GM21576 (cell line): ENCODE data around the gene AFF2.

Experiments
- ATAC-seq: cut with Tn5 transposase; IDR thresholded peaks from one replicate; pipeline ENCODE4 v1.9.1; 2021; ENCODE audit warnings: mild to moderate bottlenecking, moderate library complexity; ENCODE audit not compliant: unreplicated experiment

Gene AFF2

DNA sequence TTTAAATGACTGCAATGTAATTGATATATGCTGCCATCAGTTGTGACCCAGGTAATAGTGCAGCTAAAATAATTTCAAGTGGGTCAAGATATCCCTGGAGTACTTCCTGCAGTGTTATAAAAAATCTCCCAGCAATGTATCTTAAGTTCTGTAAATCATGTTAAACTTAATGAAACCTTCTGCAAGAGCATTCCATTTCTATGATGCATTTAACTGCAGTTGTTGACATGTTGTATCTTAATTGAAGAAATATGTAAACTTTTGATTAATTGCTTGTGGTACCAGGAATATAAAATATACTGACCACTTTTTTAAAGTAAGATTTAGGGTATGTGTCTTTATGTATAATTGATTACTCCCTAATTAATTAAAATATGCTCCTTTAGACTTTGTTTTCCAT, 213.6 kb downstream of the AFF2 start:
- no peak for ATAC-seq

GRCh38 chrX:148715361-148715760, 214.9 kb downstream of the AFF2 start:
- ATAC-seq: no peak

GRCh38 chrX:148722966-148723365, 222.5 kb downstream of the AFF2 start:
- no peak for ATAC-seq

DNA sequence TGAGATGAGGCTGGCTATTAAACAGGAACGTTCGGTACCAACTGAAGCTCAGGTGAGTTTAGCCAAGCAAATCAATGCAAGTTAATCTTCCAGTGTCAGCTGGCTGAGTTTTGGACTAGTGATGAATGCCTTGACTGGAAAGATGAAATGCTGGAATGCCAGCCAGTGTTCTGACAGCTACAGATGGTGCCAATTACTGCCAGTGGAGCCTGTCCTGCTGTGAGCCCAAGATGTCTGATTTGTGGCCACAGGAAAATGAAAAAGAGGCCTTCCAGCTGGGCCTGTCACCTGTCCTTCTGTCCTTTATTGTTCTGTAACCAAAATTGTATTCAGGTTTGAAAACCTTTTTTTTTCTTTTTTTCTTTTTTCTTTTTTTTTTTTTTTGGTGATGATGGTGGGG, 223.1 kb downstream of the AFF2 start:
- ATAC-seq: no peak

- no peak for ATAC-seq
Observed at GRCh38 chrX:148728901-148729300, 228.5 kb downstream of the AFF2 start.

DNA sequence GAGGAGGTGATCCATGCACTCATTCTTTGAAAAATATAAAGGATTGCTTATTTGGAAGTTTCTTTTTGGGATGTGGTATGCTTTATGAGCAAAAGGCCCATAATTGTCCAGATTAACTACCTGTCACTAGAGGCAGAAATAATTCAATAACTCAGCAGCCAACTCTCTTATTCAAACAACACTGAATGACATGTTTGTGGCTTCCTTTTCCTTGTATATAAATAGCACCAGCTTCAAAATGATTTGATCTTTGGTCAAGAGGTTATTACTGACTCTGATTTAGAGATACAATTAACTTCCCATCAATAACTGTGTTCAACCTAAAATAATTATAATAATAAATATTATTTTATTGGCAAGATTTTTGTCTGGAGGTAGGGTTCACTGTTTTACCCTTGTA, 232.3 kb downstream of the AFF2 start:
- ATAC-seq: no peak

GRCh38 chrX:148741441-148741840, 241.0 kb downstream of the AFF2 start:
- ATAC-seq: no peak

- ATAC-seq: no peak
Observed at GRCh38 chrX:148755111-148755510, 254.7 kb downstream of the AFF2 start.

GRCh38 chrX:148763896-148764295, 263.5 kb downstream of the AFF2 start:
- no peak for ATAC-seq

- ATAC-seq: no peak
Observed at GRCh38 chrX:148768296-148768695, 267.9 kb downstream of the AFF2 start.

DNA sequence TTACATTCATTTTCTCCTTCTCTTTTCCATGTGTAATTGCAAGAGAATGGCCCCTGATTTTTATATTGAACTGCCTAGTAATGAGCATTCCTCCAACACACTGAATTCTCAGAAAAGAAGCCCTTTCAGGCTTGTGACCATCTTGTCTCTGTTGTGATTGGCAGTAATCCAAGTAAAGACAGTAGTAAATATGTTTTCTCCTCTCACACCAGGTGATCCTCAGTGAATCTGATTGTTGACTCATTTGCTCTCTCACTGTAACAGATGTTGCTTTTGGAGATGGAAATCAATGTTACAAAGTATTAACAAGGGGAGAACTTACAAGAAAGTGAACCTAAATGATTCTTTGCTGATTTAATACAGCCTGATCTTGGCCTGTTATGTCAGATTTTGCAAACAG, 271.0 kb downstream of the AFF2 start:
- no peak for ATAC-seq

DNA sequence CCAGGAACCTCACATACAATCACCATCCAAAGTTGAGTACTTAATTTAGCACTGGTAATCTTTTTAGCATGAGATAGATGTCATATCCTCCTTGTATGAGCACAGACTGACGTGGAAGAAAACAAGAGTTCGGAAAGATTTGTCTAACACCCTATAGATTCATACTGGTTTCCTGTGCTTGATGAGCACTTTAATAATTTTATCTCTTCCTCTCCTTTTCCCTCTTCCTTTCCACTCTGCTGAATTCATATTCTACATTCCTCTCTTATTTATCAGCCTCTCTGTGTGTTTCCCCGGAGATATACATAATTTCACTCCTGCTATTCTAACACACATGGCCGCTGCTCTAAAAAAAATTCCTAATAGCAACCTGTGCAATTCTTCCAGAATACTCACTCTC, 273.9 kb downstream of the AFF2 start:
- no peak for ATAC-seq

DNA sequence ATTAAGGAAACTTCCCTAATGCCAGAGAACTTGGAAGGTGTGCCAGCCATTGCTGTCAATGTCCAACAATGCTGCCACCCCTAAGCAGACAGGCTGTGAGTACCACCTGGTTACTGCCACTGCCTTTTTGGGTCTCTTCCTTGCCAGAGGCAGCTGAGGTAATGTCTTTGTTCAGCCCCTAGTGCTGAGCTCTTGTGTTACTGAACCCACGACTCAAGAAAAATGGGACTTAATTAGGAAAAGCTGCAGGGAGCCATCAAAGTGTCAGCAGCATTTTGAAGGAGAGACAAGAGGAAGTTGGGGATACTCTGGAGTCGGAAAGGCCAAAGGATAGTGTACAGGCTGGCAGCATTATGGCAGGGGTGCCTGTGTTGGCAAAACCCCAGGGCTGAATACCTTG, 283.7 kb downstream of the AFF2 start:
- ATAC-seq: no peak

GRCh38 chrX:148784856-148785255, 284.4 kb downstream of the AFF2 start:
- no peak for ATAC-seq

DNA sequence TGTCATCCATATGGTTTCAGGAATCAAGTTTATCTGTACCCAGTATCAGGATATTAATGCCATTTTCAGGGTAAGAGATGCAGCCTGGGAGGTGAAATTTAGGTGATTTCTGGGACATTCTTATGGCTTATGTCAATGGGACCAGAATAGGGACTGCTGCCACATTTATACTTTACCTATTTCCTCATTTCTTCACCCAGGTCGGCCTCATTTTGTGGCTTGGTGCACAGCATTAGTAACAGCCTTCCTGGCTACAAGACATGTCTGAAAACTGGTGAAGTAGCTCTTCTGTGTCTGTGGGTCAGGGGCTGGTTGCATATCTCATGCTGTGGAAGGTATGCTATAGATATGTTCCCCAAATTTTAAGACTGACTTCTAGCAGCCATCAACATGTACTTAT, 284.8 kb downstream of the AFF2 start:
- no peak for ATAC-seq

GRCh38 chrX:148788449-148788848, 288.0 kb downstream of the AFF2 start:
- ATAC-seq: no peak

- ATAC-seq: no peak
Observed at GRCh38 chrX:148794350-148794749, 293.9 kb downstream of the AFF2 start.

- no peak for ATAC-seq
Observed at GRCh38 chrX:148804579-148805355, 304.4 kb downstream of the AFF2 start.

DNA sequence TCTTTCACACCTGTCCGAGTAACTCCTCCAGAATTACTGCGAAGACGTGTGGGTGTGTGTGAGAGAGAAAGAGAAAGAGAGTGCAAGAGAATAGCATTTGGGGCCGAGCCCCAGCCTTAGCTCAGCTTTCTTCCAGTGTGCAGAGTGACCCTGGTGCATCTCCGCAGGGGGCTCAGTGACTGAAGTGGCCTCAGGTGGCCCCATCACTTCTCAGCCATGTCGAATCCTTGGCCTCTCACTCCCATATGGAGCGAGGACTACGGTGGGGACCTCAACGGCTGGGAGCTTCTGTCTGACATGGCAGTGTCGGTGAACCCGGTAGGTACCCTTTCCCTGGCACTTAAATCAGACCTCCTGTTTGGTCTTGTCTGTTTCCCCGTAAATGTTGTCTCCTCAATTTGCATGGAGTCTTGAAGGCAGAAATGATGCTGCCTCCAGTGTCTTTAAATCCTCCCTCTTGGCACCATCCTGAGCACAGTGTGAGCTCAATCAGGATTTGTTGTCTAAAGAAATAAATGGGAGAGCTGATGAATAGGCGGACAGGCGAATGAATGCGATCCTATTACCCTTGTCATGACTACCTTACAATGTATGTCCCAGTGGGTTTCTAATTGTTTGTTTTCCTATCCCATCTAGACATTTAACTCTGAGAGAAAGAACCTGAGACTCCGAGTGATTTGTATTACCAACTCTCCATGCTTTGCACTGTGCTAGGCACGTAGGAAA, 305.9 kb downstream of the AFF2 start:
- ATAC-seq: no peak

GRCh38 chrX:148808833-148809232, 308.4 kb downstream of the AFF2 start:
- no peak for ATAC-seq

DNA sequence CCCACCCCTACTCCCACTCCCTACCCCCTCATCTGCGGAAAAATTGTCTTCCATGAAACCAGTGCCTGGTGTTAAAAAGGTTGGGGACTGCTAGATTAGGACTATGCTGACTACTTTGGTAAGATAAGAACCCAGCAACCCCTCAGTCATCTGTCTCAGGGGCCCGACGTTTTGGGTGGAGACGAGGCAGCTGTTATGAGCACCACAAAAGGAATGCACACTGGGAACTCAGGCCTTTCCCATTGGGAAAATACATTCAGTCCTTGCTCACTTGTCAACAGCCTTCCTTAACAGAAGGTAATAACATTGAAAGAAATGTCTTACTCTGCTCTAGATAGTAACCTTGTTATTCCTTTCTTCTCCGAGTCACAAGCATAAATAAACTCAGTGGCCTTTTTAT, 310.8 kb downstream of the AFF2 start:
- ATAC-seq: no peak

DNA sequence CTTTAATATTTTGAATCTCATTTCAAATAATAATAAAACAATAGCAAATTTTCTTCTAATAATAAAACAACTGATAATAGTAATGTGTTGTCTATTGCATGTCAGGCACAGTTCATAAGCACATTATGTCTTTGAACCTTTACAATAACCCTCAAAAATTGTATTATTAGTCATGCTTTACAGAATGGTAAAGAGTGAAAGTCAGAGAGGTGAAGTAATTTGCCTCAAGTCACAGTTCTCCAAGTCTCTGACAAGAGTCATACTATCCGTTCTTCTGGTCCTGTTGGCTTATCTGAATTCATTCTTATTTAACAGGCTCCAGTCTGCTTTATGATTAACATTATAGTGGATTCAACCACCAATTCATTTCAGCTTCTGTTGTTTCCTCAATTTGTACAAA, 313.0 kb downstream of the AFF2 start:
- ATAC-seq: no peak

DNA sequence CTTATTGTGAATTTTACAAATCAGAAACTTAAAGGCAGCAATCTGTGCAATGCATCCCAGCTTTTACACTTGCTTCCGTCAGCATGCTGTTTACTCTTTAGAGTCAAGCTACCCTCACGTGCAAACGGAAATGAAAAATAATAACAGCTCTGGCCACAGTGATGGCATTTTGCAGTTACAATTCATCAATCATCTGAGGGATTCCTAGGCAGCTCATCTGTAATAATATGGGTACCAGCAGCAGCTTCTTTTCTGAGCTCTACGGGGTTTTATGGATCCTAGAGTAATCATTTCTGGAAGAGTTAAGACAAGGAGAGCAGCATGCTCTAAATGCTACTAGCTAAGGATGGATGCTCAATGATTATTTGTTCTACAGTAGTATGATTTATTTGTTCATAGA, 313.6 kb downstream of the AFF2 start:
- no peak for ATAC-seq
